Liver (tissue), 9 donors: ENCODE measurements around the gene ANKRD16. TPM values are rescaled to one million over a fixed set of nuclear protein-coding genes. Genes with fewer than 3 reads are reported as not detected.
"Not testable (repeated sequence)": the region's sequence is repeated elsewhere in the genome, so short reads cannot be mapped to it uniquely, and the experiment has no call there.

Experiments used
- DNase-seq: peaks from one replicate; pipeline ENCODE4 v3.0.0-alpha.2; 2017; ENCODE audit warnings: low spot score
- H3K27ac ChIP-seq, 2 donors: one replicate each; pipeline ENCODE4 v1.7.0; 2013; ENCODE audit warnings: inconsistent platforms in 2 of 2, low read length in 2 of 2, control low read depth in 1 of 2, low read depth in 1 of 2, mild to moderate bottlenecking in 1 of 2
- H3K27me3 ChIP-seq, 4 donors: one replicate each; pipeline versions ENCODE4 v1.6.1 to v1.7.0; 2013; ENCODE audit warnings: low read length in 3 of 4, inconsistent platforms in 1 of 4, mild to moderate bottlenecking in 1 of 4, moderate library complexity in 1 of 4; ENCODE audit not compliant: control insufficient read depth in 4 of 4, insufficient read depth in 4 of 4
- H3K36me3 ChIP-seq, 4 donors: one replicate each; pipeline versions ENCODE4 v1.6.1 to v1.7.0; 2013; ENCODE audit warnings: low read length in 3 of 4, mild to moderate bottlenecking in 3 of 4, low read depth in 1 of 4, moderate library complexity in 1 of 4; ENCODE audit not compliant: control insufficient read depth in 4 of 4, insufficient read depth in 3 of 4
- H3K4me1 ChIP-seq, 4 donors: one replicate each; pipeline versions ENCODE4 v1.6.1 to v1.7.0; 2013; ENCODE audit warnings: low read length in 3 of 4, mild to moderate bottlenecking in 3 of 4, moderate library complexity in 1 of 4; ENCODE audit not compliant: control insufficient read depth in 4 of 4, insufficient read depth in 4 of 4
- H3K4me3 ChIP-seq, 3 donors: one replicate each; pipeline versions ENCODE4 v1.6.1 to v1.7.0; 2013; ENCODE audit warnings: low read length in 3 of 3, control low read depth in 1 of 3, low read depth in 1 of 3, mild to moderate bottlenecking in 1 of 3
- H3K9ac ChIP-seq, 2 donors: one replicate each; pipeline ENCODE4 v1.7.0; 2013; ENCODE audit warnings: low read length in 2 of 2, mild to moderate bottlenecking in 2 of 2, moderate library complexity in 2 of 2, control low read depth in 1 of 2, low read depth in 1 of 2
- H3K9me3 ChIP-seq, 4 donors: one replicate each; pipeline versions ENCODE4 v1.6.1 to v1.7.0; 2013; ENCODE audit warnings: low read length in 3 of 4; ENCODE audit not compliant: control insufficient read depth in 4 of 4
- EGR1 ChIP-seq, 2 donors: IDR thresholded peaks; 2 replicates each; pipeline ENCODE4 v1.6.1; 2016 to 2018; ENCODE audit warnings: antibody characterized with exemption in 2 of 2, low read depth in 2 of 2
- FOXA1 ChIP-seq: IDR thresholded peaks from 2 replicates; pipeline ENCODE4 v1.6.1; 2016; ENCODE audit warnings: antibody characterized with exemption
- FOXA2 ChIP-seq: IDR thresholded peaks from 2 replicates; pipeline ENCODE4 v1.6.1; 2016; ENCODE audit warnings: antibody characterized with exemption
- GABPA ChIP-seq, 2 donors: IDR thresholded peaks in 1 of 2; conservative IDR thresholded peaks in 1 of 2; 2 replicates each; pipeline ENCODE4 v1.6.1; 2016; ENCODE audit warnings: antibody characterized with exemption in 2 of 2, mild to moderate bottlenecking in 1 of 2, moderate library complexity in 1 of 2
- HNF4A ChIP-seq, 2 donors: conservative IDR thresholded peaks; 2 replicates each; pipeline ENCODE4 v1.6.1; 2016; ENCODE audit warnings: antibody characterized with exemption in 2 of 2, mild to moderate bottlenecking in 2 of 2
- HNF4G ChIP-seq: IDR thresholded peaks from 2 replicates; pipeline ENCODE4 v1.6.1; 2016; ENCODE audit warnings: antibody characterized with exemption
- JUND ChIP-seq, 2 donors: IDR thresholded peaks; 2 replicates each; pipeline ENCODE4 v1.6.1; 2016; ENCODE audit warnings: antibody characterized with exemption in 2 of 2
- NR2F2 ChIP-seq: IDR thresholded peaks from 2 replicates; pipeline ENCODE4 v1.6.1; 2016; ENCODE audit warnings: antibody characterized with exemption
- RAD21 ChIP-seq, 2 donors: IDR thresholded peaks; 2 replicates each; pipeline ENCODE4 v1.6.1; 2016; ENCODE audit warnings: antibody characterized with exemption in 2 of 2, mild to moderate bottlenecking in 2 of 2
- RXRA ChIP-seq, 2 donors: IDR thresholded peaks; 2 replicates each; pipeline ENCODE4 v1.6.1; 2017 to 2018; ENCODE audit warnings: antibody characterized with exemption in 2 of 2, mild to moderate bottlenecking in 1 of 2
- SP1 ChIP-seq: IDR thresholded peaks from 2 replicates; pipeline ENCODE4 v1.6.1; 2018; ENCODE audit warnings: antibody characterized with exemption, mild to moderate bottlenecking
- TAF1 ChIP-seq: conservative IDR thresholded peaks from 2 replicates; pipeline ENCODE4 v1.6.1; 2016; ENCODE audit warnings: antibody characterized with exemption, mild to moderate bottlenecking
- YY1 ChIP-seq: IDR thresholded peaks from 2 replicates; pipeline ENCODE4 v1.6.1; 2016; ENCODE audit warnings: antibody characterized with exemption, mild to moderate bottlenecking
- WGBS: extraction: QIAGEN DNeasy Blood & Tissue Kit; methylation state at CpG from one replicate; pipeline ENCODE4 v1.1.7; 2013; 5-methylcytosine and 5-hydroxymethylcytosine counted together
- polyA plus RNA-seq, 2 donors: library from polyadenylated mRNA; stranded (reverse) in 1 of 2; unstranded in 1 of 2; fragments of 200-250 nt in 1 of 2; fragments of >200 nt in 1 of 2; fragmentation: Nextera tagmentation in 1 of 2; extraction: Ambion mirVana in 1 of 2; gene quantifications; one replicate each; pipeline versions ENCODE4 v1.2.1 to v1.2.3, GENCODE V29; 2013 to 2015
- total RNA-seq, 2 donors: library from RNA; depleted of rRNA; stranded (reverse); fragments of >200 nt; gene quantifications; one replicate each; pipeline ENCODE4 v1.2.3, GENCODE V29; 2014
- TF ChIP-seq, protein P1 (sequence below): IDR thresholded peaks from 2 replicates; pipeline ENCODE4 v1.6.1; 2016; ENCODE audit warnings: antibody characterized with exemption
- TF ChIP-seq, protein P2 (sequence below): fragments of 150-350 bp; IDR thresholded peaks from 2 replicates; pipeline ENCODE4 v1.5.1; 2017; ENCODE audit warnings: improper control_type of control experiment, low read depth, low read length; ENCODE audit not compliant: missing input control
- TF ChIP-seq, protein P3 (sequence below): IDR thresholded peaks from 2 replicates; pipeline ENCODE4 v1.6.1; 2016; ENCODE audit warnings: antibody characterized with exemption
- TF ChIP-seq, protein P4 (sequence below): IDR thresholded peaks from 2 replicates; pipeline ENCODE4 v1.6.1; 2016; ENCODE audit warnings: antibody characterized with exemption, mild to moderate bottlenecking
- TF ChIP-seq, protein P5 (sequence below): IDR thresholded peaks from 2 replicates; pipeline ENCODE4 v1.6.1; 2016; ENCODE audit warnings: antibody characterized with exemption
- donor health status: healthy.
- donor health status: healthy.
- donor health status: healthy.
- donor health status: healthy.
- donor health status: healthy.

Gene ANKRD16
- total and polyA plus RNA-seq, 4 donors: 1.1 to 3.6 (median 2.3) TPM

DNA sequence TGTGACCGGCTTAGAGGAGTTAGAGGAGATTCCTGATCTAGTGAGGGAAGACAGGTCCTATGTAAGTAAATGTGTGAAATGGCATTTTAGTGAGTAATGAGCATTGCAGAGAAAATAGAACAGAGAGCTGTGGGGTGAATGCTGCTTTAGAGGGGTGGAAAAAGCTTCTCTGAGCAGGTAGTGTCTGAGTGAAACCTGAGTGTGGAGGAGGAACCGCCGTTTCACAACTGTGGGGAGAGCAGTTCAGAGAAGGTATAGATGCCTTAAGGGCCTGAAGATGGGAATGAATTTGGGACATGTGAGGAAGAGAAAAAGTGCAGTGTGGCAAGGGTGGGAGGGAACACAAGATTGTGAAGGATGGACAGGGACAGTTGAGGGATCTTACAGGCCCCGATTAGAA lies 22.0 kb upstream of the ANKRD16 start:
- 97% methylated on average over 4 of the region's 4 CpGs for WGBS
- H3K4me3 ChIP-seq: no peak overlapping the region
- H3K4me1 ChIP-seq: no peaks in the 10 kb centered on the region
- H3K27ac ChIP-seq: no peak overlapping the region
- DNase-seq: no peak
- H3K36me3 ChIP-seq: peaks cover 26 to 73% (median 69%) of the 10 kb centered on the region in 4 donors
- no peaks in the 10 kb centered on the region for H3K27me3 ChIP-seq
- no peak overlapping the region for H3K9ac ChIP-seq
- no peaks in the 10 kb centered on the region for H3K9me3 ChIP-seq
- no peak for TF ChIP-seq GABPA (IDR thresholded peaks at IDR 0.05 in 1 of 2, conservative IDR thresholded peaks at IDR 0.05 in 1 of 2)
- no peak for TF ChIP-seq FOXA1
- TF ChIP-seq, protein P1, sequence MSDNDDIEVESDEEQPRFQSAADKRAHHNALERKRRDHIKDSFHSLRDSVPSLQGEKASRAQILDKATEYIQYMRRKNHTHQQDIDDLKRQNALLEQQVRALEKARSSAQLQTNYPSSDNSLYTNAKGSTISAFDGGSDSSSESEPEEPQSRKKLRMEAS: no peak

DNA sequence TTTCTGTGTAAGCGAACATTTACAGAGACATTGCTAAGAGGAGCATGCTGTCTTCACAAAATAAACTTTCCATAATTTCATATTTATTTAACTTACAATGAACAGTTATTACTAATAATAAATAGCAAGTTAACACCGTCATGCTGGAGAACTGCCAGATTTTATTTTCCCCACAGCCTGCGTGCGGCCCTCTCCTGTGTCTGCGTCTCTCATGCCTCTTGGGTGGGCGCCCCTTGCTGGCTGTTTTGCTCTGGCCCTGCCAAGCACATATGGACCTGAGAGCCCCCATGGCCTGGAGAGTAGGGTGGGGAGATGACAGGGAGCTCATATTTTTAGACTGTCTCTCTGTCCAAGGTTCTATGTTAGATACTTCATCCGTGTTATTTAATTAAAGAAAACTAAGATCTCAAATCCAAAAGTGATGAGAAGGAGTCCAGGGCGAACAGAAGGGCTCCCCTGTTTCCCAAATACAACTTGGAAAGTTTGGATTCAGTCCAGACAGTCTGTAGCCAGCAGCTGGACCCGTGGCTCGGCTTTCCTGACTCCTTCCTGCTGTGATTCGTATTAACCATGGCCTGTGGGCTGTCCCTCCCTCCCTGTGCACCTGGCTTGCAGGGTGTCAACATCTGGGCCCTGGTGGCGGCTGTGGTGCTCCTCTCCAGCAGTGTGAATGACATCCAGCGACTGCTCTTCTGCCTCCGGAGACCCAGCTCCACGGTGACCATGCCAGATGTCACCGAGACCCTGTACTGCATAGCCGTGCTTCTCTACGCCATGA lies 20.8 kb upstream of the ANKRD16 start:
- no peak overlapping the region for H3K9ac ChIP-seq
- H3K36me3 ChIP-seq: peaks cover 24 to 66% (median 64%) of the 10 kb centered on the region in 4 donors
- WGBS: 93% methylated on average over 18 of the region's 18 CpGs
- no peak overlapping the region for H3K4me3 ChIP-seq
- no peaks in the 10 kb centered on the region for H3K9me3 ChIP-seq
- DNase-seq: no peak
- H3K4me1 ChIP-seq: no peaks in the 10 kb centered on the region
- TF ChIP-seq SP1 (no peak), NR2F2 (no peak), FOXA1 (no peak), FOXA2 (no peak), JUND (IDR thresholded peaks at IDR 0.05) (no peak), HNF4A (conservative IDR thresholded peaks at IDR 0.05) (no peak), YY1 (no peak), TAF1 (no peak), GABPA (IDR thresholded peaks at IDR 0.05 in 1 of 2, conservative IDR thresholded peaks at IDR 0.05 in 1 of 2) (no peak), EGR1 (IDR thresholded peaks at IDR 0.05; ENCODE audit: low read depth in 2 of 2) (no peak), RXRA (IDR thresholded peaks at IDR 0.05) (no peak), HNF4G (no peak), RAD21 (IDR thresholded peaks at IDR 0.05) (no peak)
- TF ChIP-seq, protein P2, sequence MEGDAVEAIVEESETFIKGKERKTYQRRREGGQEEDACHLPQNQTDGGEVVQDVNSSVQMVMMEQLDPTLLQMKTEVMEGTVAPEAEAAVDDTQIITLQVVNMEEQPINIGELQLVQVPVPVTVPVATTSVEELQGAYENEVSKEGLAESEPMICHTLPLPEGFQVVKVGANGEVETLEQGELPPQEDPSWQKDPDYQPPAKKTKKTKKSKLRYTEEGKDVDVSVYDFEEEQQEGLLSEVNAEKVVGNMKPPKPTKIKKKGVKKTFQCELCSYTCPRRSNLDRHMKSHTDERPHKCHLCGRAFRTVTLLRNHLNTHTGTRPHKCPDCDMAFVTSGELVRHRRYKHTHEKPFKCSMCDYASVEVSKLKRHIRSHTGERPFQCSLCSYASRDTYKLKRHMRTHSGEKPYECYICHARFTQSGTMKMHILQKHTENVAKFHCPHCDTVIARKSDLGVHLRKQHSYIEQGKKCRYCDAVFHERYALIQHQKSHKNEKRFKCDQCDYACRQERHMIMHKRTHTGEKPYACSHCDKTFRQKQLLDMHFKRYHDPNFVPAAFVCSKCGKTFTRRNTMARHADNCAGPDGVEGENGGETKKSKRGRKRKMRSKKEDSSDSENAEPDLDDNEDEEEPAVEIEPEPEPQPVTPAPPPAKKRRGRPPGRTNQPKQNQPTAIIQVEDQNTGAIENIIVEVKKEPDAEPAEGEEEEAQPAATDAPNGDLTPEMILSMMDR: no peak
- TF ChIP-seq, protein P1: no peak
- TF ChIP-seq, protein P3, sequence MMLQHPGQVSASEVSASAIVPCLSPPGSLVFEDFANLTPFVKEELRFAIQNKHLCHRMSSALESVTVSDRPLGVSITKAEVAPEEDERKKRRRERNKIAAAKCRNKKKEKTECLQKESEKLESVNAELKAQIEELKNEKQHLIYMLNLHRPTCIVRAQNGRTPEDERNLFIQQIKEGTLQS: no peak
- TF ChIP-seq, protein P4, sequence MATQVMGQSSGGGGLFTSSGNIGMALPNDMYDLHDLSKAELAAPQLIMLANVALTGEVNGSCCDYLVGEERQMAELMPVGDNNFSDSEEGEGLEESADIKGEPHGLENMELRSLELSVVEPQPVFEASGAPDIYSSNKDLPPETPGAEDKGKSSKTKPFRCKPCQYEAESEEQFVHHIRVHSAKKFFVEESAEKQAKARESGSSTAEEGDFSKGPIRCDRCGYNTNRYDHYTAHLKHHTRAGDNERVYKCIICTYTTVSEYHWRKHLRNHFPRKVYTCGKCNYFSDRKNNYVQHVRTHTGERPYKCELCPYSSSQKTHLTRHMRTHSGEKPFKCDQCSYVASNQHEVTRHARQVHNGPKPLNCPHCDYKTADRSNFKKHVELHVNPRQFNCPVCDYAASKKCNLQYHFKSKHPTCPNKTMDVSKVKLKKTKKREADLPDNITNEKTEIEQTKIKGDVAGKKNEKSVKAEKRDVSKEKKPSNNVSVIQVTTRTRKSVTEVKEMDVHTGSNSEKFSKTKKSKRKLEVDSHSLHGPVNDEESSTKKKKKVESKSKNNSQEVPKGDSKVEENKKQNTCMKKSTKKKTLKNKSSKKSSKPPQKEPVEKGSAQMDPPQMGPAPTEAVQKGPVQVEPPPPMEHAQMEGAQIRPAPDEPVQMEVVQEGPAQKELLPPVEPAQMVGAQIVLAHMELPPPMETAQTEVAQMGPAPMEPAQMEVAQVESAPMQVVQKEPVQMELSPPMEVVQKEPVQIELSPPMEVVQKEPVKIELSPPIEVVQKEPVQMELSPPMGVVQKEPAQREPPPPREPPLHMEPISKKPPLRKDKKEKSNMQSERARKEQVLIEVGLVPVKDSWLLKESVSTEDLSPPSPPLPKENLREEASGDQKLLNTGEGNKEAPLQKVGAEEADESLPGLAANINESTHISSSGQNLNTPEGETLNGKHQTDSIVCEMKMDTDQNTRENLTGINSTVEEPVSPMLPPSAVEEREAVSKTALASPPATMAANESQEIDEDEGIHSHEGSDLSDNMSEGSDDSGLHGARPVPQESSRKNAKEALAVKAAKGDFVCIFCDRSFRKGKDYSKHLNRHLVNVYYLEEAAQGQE: no peak
- TF ChIP-seq, protein P5, sequence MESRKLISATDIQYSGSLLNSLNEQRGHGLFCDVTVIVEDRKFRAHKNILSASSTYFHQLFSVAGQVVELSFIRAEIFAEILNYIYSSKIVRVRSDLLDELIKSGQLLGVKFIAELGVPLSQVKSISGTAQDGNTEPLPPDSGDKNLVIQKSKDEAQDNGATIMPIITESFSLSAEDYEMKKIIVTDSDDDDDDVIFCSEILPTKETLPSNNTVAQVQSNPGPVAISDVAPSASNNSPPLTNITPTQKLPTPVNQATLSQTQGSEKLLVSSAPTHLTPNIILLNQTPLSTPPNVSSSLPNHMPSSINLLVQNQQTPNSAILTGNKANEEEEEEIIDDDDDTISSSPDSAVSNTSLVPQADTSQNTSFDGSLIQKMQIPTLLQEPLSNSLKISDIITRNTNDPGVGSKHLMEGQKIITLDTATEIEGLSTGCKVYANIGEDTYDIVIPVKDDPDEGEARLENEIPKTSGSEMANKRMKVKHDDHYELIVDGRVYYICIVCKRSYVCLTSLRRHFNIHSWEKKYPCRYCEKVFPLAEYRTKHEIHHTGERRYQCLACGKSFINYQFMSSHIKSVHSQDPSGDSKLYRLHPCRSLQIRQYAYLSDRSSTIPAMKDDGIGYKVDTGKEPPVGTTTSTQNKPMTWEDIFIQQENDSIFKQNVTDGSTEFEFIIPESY: no peak
- no peaks in the 10 kb centered on the region for H3K27me3 ChIP-seq
- no peak overlapping the region for H3K27ac ChIP-seq

DNA sequence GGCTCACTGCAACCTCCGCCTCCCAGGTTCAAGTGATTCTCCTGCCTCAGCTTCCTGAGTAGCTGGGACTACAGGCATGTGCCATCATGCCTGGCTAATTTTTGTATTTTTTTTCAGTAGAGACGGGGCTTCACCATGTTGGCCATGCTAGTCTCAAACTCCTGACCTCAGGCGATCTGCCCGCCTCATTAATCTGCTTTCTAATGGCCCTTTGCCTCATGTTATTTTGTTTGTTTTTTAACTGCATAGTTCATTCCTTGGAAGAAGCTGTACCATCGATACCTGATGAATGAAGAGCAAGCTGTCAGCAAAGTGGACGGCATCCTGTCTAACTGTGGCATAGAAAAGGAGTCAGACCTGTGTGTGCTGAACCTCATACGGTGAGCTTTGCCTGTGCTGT lies 19.0 kb upstream of the ANKRD16 start:
- H3K4me3 ChIP-seq, H3K9me3 ChIP-seq, H3K27me3 ChIP-seq, DNase-seq, H3K9ac ChIP-seq, H3K4me1 ChIP-seq, H3K27ac ChIP-seq: not testable (repeated sequence)
- H3K36me3 ChIP-seq: peaks cover 18 to 47% (median 46%) of the 10 kb centered on the region in 4 donors
- WGBS: 97% methylated on average over 7 of the region's 7 CpGs
